HepG2 (cell line): ENCODE measurements around the gene YBX2. TPM values are rescaled to one million over a fixed set of nuclear protein-coding genes. Genes with fewer than 3 reads are reported as not detected.

Experiments used
- ATAC-seq: fragments of 200-7000 bp; cut with Tn5 transposase; 3 replicates; pipeline ENCODE4 v1.9.1; 2020; ENCODE audit warnings: mild to moderate bottlenecking, moderate library complexity
- BruUV-seq: library from RNA; stranded (reverse); fragments of 400-500 nt; replicated peaks from 2 replicates; lab custom pipeline; 2021; lab: Mats Ljungman, UMichigan
- CTCF ChIA-PET: fragments of 300-600 bp; formaldehyde crosslinking; extraction: SDS; loops from one replicate; lab custom pipeline; 2021; ENCODE audit warnings: low total read pairs, inconsistent platforms, low intra/inter-chr PET ratio; lab: Yijun Ruan, JAX
- POLR2A ChIA-PET: fragments of 350-600 bp; sonication (Branson Sonifier 250); formaldehyde crosslinking; loops from one replicate; lab custom pipeline; 2020; ENCODE audit warnings: antibody characterized with exemption, inconsistent platforms; lab: Yijun Ruan, JAX
- DNase-seq: peaks from one replicate; pipeline ENCODE4 v3.0.0-alpha.2; 2015; ENCODE audit warnings: low spot score
- FAIRE-seq: peaks from 3 replicates; lab custom pipeline; 2011; peaks lifted over from hg19 to GRCh38; lab: Jason Lieb, UNC
- H2AFZ ChIP-seq: one replicate; pipeline ENCODE4 v1.6.1; 2011; ENCODE audit warnings: low read length, inconsistent platforms
- H3K27ac ChIP-seq: fragments of 300-600 bp; 3 replicates; pipeline ENCODE4 v1.8.0; 2011; ENCODE audit warnings: mixed run types, mild to moderate bottlenecking, mixed read lengths, low read length, inconsistent platforms; ENCODE audit not compliant: insufficient read depth; ENCODE audit errors: extremely low read length
- H3K27me3 ChIP-seq, 2 experiments: fragments of 200-600 bp in 1 of 2; 2 replicates in 1 of 2; 3 replicates in 1 of 2; pipeline versions ENCODE4 v1.6.0 to v1.8.0; 2011; ENCODE audit warnings: low read length in 2 of 2, mild to moderate bottlenecking in 2 of 2, moderate library complexity in 2 of 2, inconsistent platforms in 1 of 2; ENCODE audit not compliant: insufficient read depth in 2 of 2, control insufficient read depth in 1 of 2
- H3K36me3 ChIP-seq, 2 experiments: fragments of 200-600 bp in 1 of 2; replicated peaks in 1 of 2; 2 replicates in 1 of 2; 3 replicates in 1 of 2; pipeline versions ENCODE4 v1.5.1 to v1.8.0; 2011; ENCODE audit warnings: low read length in 2 of 2, inconsistent platforms in 1 of 2; ENCODE audit not compliant: insufficient read depth in 2 of 2, control insufficient read depth in 1 of 2
- H3K4me1 ChIP-seq: 2 replicates; pipeline ENCODE4 v1.5.1; 2012; ENCODE audit warnings: low read length, inconsistent platforms; ENCODE audit not compliant: insufficient read depth
- H3K4me2 ChIP-seq: 2 replicates; pipeline ENCODE4 v1.6.0; 2011; ENCODE audit warnings: low read depth, low read length, inconsistent platforms
- H3K4me3 ChIP-seq, 3 experiments: fragments of 200-600 bp in 1 of 3; sonication (generic), shearing (Covaris generic) in 1 of 3; replicated peaks in 1 of 3; 2 replicates each; pipeline ENCODE4 v1.5.1; 2011 to 2016; ENCODE audit warnings: low read length in 3 of 3, inconsistent platforms in 2 of 3, low read depth in 2 of 3, mild to moderate bottlenecking in 2 of 3, control low read depth in 1 of 3, mixed read lengths in 1 of 3; ENCODE audit not compliant: insufficient read depth in 1 of 3
- H3K79me2 ChIP-seq: one replicate; pipeline ENCODE4 v1.6.1; 2011; ENCODE audit warnings: low read length, inconsistent platforms; ENCODE audit not compliant: insufficient read depth
- H3K9ac ChIP-seq: 2 replicates; pipeline ENCODE4 v1.6.0; 2011; ENCODE audit warnings: mild to moderate bottlenecking, low read depth, low read length, inconsistent platforms; ENCODE audit not compliant: insufficient read depth
- H3K9me3 ChIP-seq: 2 replicates; pipeline ENCODE4 v1.5.1; 2012; ENCODE audit warnings: mild to moderate bottlenecking, low read length
- H4K20me1 ChIP-seq: 2 replicates; pipeline ENCODE4 v1.6.0; 2011; ENCODE audit warnings: inconsistent platforms, mild to moderate bottlenecking, low read length, moderate library complexity; ENCODE audit not compliant: insufficient read depth
- ARNT ChIP-seq: fragments of 450-650 bp; IDR thresholded peaks from 2 replicates; pipeline ENCODE4 v1.6.1; 2017
- CAMTA2 ChIP-seq: sonication (generic); formaldehyde crosslinking; IDR thresholded peaks from 2 replicates; pipeline ENCODE4 v1.4.0; 2020; ENCODE audit warnings: mild to moderate bottlenecking, missing genetic modification reagents, borderline replicate concordance
- CHD4 ChIP-seq: fragments of 200-600 bp; sonication (generic); IDR thresholded peaks from 2 replicates; pipeline ENCODE4 v1.7.0; 2017; ENCODE audit warnings: mild to moderate bottlenecking, low read length, borderline replicate concordance
- CREB1 ChIP-seq, 2 experiments: fragments of 450-650 bp in 1 of 2; IDR thresholded peaks; 2 replicates each; pipeline ENCODE4 v1.6.1; 2016 to 2017; ENCODE audit warnings: control low read depth in 1 of 2, mild to moderate bottlenecking in 1 of 2, missing compliant biosample characterization in 1 of 2, missing genetic modification characterization in 1 of 2
- ISL2 ChIP-seq: sonication (generic); formaldehyde crosslinking; IDR thresholded peaks from 2 replicates; pipeline ENCODE4 v1.5.0; 2020; ENCODE audit warnings: missing genetic modification reagents
- NR2C2 ChIP-seq: sonication (generic); formaldehyde crosslinking; IDR thresholded peaks from 2 replicates; pipeline ENCODE4 v1.4.0; 2020; ENCODE audit warnings: missing genetic modification reagents, mild to moderate bottlenecking, moderate library complexity, borderline replicate concordance
- PHF5A ChIP-seq: IDR thresholded peaks from one replicate; pipeline ENCODE4 v1.6.1; 2018; ENCODE audit warnings: low read depth, missing genetic modification reagents; ENCODE audit not compliant: unreplicated experiment
- POLR2G ChIP-seq: fragments of 200-400 bp; formaldehyde crosslinking; IDR thresholded peaks from 2 replicates; pipeline ENCODE4 v1.6.1; 2018; ENCODE audit warnings: mild to moderate bottlenecking, low read depth, low read length, moderate library complexity
- RBM39 ChIP-seq: fragments of 200-400 bp; formaldehyde crosslinking; IDR thresholded peaks from one replicate; pipeline ENCODE4 v1.6.1; 2018; ENCODE audit warnings: antibody characterized with exemption, mild to moderate bottlenecking, low read depth, low read length; ENCODE audit not compliant: poor library complexity, severe bottlenecking
- RXRA ChIP-seq: sonication (generic); formaldehyde crosslinking; IDR thresholded peaks from 2 replicates; pipeline ENCODE4 v1.5.1; 2020; ENCODE audit warnings: missing genetic modification reagents
- TCF7 ChIP-seq: sonication (generic); IDR thresholded peaks from 2 replicates; pipeline ENCODE4 v1.6.1; 2016; ENCODE audit warnings: antibody characterized with exemption, low read depth
- THYN1 ChIP-seq: sonication (generic); formaldehyde crosslinking; IDR thresholded peaks from 2 replicates; pipeline ENCODE4 v1.8.1; 2023; ENCODE audit warnings: low read depth, mild to moderate bottlenecking, moderate library complexity, missing genetic modification reagents, borderline replicate concordance
- ZNF121 ChIP-seq: sonication (generic); formaldehyde crosslinking; IDR thresholded peaks from 2 replicates; pipeline ENCODE4 v1.5.0; 2020; ENCODE audit warnings: mild to moderate bottlenecking, missing genetic modification reagents
- ZNF20 ChIP-seq: sonication (generic); formaldehyde crosslinking; IDR thresholded peaks from 2 replicates; pipeline ENCODE4 v1.4.0; 2020; ENCODE audit warnings: mild to moderate bottlenecking, moderate library complexity, missing genetic modification reagents
- ZNF251 ChIP-seq: sonication (generic); formaldehyde crosslinking; IDR thresholded peaks from 2 replicates; pipeline ENCODE4 v1.9.0; 2021; ENCODE audit warnings: mild to moderate bottlenecking, missing genetic modification reagents
- ZNF431 ChIP-seq: sonication (generic); formaldehyde crosslinking; IDR thresholded peaks from 2 replicates; pipeline ENCODE4 v1.9.0; 2022; ENCODE audit warnings: missing genetic modification reagents, low read depth, mild to moderate bottlenecking, borderline replicate concordance
- ZNF569 ChIP-seq: sonication (generic); formaldehyde crosslinking; IDR thresholded peaks from 2 replicates; pipeline ENCODE4 v1.5.0; 2020; ENCODE audit warnings: mild to moderate bottlenecking, missing genetic modification reagents, moderate library complexity, borderline replicate concordance
- WGBS: methylation state at CpG from one replicate; pipeline ENCODE4 v1.1.6; 2017; ENCODE audit warnings: low lambda C conversion rate; 5-methylcytosine and 5-hydroxymethylcytosine counted together
- in situ Hi-C: cut with HindIII; loops from 2 replicates; pipeline ENCODE4 v1.10.0; 2017; ENCODE audit warnings: low pct_unique_long_range_greater_than_20kb; ENCODE audit not compliant: extremely low pct_ligation_motif_present
- intact Hi-C: fragments of 100-400 bp; cut with micrococcal nuclease; formaldehyde crosslinking; loops from one replicate; pipeline ENCODE4 v1.10.0; 2022; ENCODE audit not compliant: unreplicated experiment
- polyA plus RNA-seq, 8 experiments: library from polyadenylated mRNA; depleted of rRNA in 3 of 8; stranded (reverse) in 7 of 8; unstranded in 1 of 8; fragments of >200 nt; fragmentation: Illumina TruSeq in 4 of 8; extraction: Trizol in 4 of 8; gene quantifications; 2 replicates each; pipeline versions ENCODE4 v1.2.1 to v1.2.3, GENCODE V29; 2011 to 2016; ENCODE audit warnings: low read depth in 4 of 8, missing spikeins in 1 of 8, mixed read lengths in 1 of 8; ENCODE audit not compliant: insufficient read depth in 1 of 8
- total RNA-seq, 5 experiments: library from RNA; depleted of rRNA; stranded (reverse); fragments of >200 nt; fragmentation: Illumina TruSeq; extraction: Trizol; gene quantifications; 2 replicates each; pipeline ENCODE4 v1.2.3, GENCODE V29; 2016; ENCODE audit warnings: low read depth in 1 of 5

The YBX2 gene
- total and polyA plus RNA-seq, 2 of the 13 experiments (the other 11 are each of a cell fraction or from before 2014, with no cell fraction given): 0.12 to 0.22 TPM

DNA sequence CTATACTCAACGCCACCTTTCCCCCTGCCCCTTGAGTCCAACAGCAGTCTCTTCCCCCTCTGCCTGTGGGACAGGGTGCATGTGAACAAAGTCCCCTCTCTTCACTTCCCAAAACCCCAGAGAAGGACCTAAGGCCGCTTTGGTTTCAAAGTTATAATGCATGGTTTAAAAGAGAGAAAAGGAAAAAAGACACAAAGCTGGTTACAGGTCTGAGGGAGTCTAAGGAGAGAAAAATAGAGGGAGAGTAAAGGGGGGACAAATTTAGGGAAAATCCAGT is 51.0 kb downstream of the YBX2 start:
- no peak overlapping the region for H2AFZ ChIP-seq
- H3K9me3 ChIP-seq: no peaks in the 10 kb centered on the region
- peak overlapping the region; percentile 92 for H3K9ac ChIP-seq
- no peaks in the 10 kb centered on the region for H4K20me1 ChIP-seq
- ATAC-seq: no peak
- in situ Hi-C loops: no loop called here
- H3K27me3 ChIP-seq: no peaks in the 10 kb centered on the region; a peak in 1 of 5 replicates
- peaks cover 24% of the 10 kb centered on the region for H3K4me1 ChIP-seq
- peak overlapping the region; percentile 86 for H3K27ac ChIP-seq
- H3K4me2 ChIP-seq: peak overlapping the region; percentile 97
- peaks cover 5 to 27% of the 10 kb centered on the region in 2 experiments; a peak in 4 of 5 replicates for H3K36me3 ChIP-seq
- peaks cover 41% of the 10 kb centered on the region for H3K79me2 ChIP-seq
- H3K4me3 ChIP-seq: peak overlapping the region in 1 of 3 experiments; percentile 85; a peak in 1 of 6 replicates
- TF ChIP-seq CAMTA2 (CRISPR knock-in tag): no peak
- no peak for TF ChIP-seq CREB1 (IDR thresholded peaks at IDR 0.05)
- TF ChIP-seq CREB1 (CRISPR knock-in tag; IDR thresholded peaks at IDR 0.05): 0 out of 2 replicates have a peak, but pooled peaks have one; percentile 1
- 90% methylated on average over 2 of the region's 2 CpGs for WGBS
- intact Hi-C loops: loop anchor here (5.0 kb wide), 1 partner anchor 39 kb away; the partner anchor contains the start of gene SLC2A4
- BruUV-seq: no TSS peak
- DNase-seq: no peak
- ChIA-PET CTCF (interaction anchor here (1.6 kb wide), 1 partner anchor 53 kb away, joined by 11 read pairs; no protein-coding TSS in a partner anchor), POLR2A (interaction anchor here (1.1 to 4.3 kb wide), 12 partner anchors 8 to 197 kb away, joined by 3 to 35 read pairs (median 9); partner anchors contain the start of genes ACADVL, ASGR1, ASGR2 and CTDNEP1)
- FAIRE-seq: no peak

DNA sequence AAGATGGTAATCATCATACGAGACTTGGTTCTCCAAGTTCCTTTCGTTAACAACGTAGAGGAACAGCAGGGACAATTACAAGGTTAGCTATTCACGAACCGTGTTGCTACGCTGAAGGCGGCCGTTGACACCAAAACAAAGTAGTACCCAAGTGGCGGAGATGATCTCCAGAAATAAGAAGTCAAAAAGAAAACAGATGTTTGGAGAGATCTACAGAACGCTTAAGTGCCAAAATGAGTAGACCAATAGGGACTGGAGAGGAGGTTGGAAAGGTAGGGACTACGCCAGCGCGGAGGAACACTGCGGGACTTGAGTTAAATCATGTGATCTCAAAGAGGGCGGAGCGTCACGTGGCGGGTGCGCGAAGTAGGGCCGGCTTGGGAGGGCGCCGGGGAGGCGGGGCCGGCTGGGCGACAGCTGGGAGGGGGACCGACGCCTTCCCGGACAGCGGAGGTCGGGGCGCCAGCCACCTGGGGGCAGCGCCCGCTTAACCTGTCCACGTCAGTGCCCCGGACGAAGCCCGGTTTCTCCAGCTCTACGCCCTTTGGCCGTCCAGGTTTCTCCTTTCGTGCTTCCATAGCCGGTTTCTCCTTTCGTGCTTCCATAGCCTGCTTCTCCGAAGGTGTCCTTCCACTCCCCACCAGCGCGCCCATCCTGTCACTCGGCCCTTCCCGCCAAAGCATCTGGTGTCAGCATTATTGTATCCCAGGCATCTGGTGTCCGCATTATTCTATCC is 51.6 kb downstream of the YBX2 start:
- in situ Hi-C loops: no loop called here
- ATAC-seq (peak; percentile 58), FAIRE-seq (no peak)
- TF ChIP-seq CHD4 (no peak), ZNF20 (CRISPR knock-in tag) (0 out of 2 replicates have a peak, but pooled peaks have one; percentile 20), POLR2G (peak; percentile 83), ZNF431 (CRISPR knock-in tag) (0 out of 2 replicates have a peak, but pooled peaks have one; percentile 51), PHF5A (CRISPR knock-in tag) (peak; percentile 89), RXRA (peak; percentile 76), ISL2 (CRISPR knock-in tag) (0 out of 2 replicates have a peak, but pooled peaks have one; percentile 58), ZNF569 (CRISPR knock-in tag) (no peak; the same call in 1 of the 2 replicates), RBM39 (no peak), THYN1 (CRISPR knock-in tag) (no peak), TCF7 (no peak), ZNF251 (CRISPR knock-in tag) (no peak), NR2C2 (CRISPR knock-in tag) (peak; percentile 41; the same call in 1 of the 2 replicates), ZNF121 (peak; percentile 33; the same call in 1 of the 2 replicates), ARNT (no peak)

More for the DNA sequence above, 51.6 kb downstream of the YBX2 start:
- Histone ChIP-seq H3K27ac (peak overlapping the region; percentile 86), H3K4me1 (peaks cover 23% of the 10 kb centered on the region), H3K9me3 (no peaks in the 10 kb centered on the region), H3K36me3 (peaks cover 5 to 27% of the 10 kb centered on the region in 2 experiments; a peak in 4 of 5 replicates), H3K9ac (peak overlapping the region; percentile 92), H3K4me2 (peak overlapping the region; percentile 97), H3K4me3 (peak overlapping the region; percentile 61 to 85 (median 68)), H2AFZ (peak overlapping the region; percentile 73), H3K27me3 (no peaks in the 10 kb centered on the region; a peak in 1 of 5 replicates), H3K79me2 (peaks cover 41% of the 10 kb centered on the region), H4K20me1 (no peaks in the 10 kb centered on the region)
- ChIA-PET POLR2A (interaction anchor here (0.7 to 4.3 kb wide), 16 partner anchors 8 to 207 kb away, joined by 3 to 35 read pairs (median 6); partner anchors contain the start of genes ACADVL, ASGR1, ASGR2 and CTDNEP1), CTCF (interaction anchor here (1.6 kb wide), 1 partner anchor 53 kb away, joined by 11 read pairs; no protein-coding TSS in a partner anchor)
- BruUV-seq: no TSS peak
- DNase-seq: peak; percentile 92
- WGBS: 22% methylated on average over 26 of the region's 49 CpGs
- intact Hi-C loops: loop anchor here (5.0 kb wide), 1 partner anchor 39 kb away; the partner anchor contains the start of gene SLC2A4
